ENCODE data around the gene LBHD1.

- TF ChIP-seq, protein P1, sequence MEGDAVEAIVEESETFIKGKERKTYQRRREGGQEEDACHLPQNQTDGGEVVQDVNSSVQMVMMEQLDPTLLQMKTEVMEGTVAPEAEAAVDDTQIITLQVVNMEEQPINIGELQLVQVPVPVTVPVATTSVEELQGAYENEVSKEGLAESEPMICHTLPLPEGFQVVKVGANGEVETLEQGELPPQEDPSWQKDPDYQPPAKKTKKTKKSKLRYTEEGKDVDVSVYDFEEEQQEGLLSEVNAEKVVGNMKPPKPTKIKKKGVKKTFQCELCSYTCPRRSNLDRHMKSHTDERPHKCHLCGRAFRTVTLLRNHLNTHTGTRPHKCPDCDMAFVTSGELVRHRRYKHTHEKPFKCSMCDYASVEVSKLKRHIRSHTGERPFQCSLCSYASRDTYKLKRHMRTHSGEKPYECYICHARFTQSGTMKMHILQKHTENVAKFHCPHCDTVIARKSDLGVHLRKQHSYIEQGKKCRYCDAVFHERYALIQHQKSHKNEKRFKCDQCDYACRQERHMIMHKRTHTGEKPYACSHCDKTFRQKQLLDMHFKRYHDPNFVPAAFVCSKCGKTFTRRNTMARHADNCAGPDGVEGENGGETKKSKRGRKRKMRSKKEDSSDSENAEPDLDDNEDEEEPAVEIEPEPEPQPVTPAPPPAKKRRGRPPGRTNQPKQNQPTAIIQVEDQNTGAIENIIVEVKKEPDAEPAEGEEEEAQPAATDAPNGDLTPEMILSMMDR (IDR thresholded peaks at IDR 0.05), result no peak
- no peak for TF ChIP-seq POLR2A (IDR thresholded peaks at IDR 0.05)
Observed at GRCh38 chr11:62645671-62645945, 26.5 kb downstream of the LBHD1 start.

Data from body of pancreas (tissue), 4 donors.